Measurements from ENCODE around the gene PIGT.

PIGT gene

GRCh38 chr20:45395114-45395415, 20.9 kb upstream of the PIGT start:
- TF ChIP-seq FOXM1 (IDR thresholded peaks at IDR 0.05; ENCODE audit: borderline replicate concordance) (no peak), L3MBTL2 (conservative IDR thresholded peaks at IDR 0.05) (no peak), TARDBP (IDR thresholded peaks at IDR 0.05) (no peak), SP1 (IDR thresholded peaks at IDR 0.05) (no peak), LEF1 (IDR thresholded peaks at IDR 0.05; ENCODE audit: borderline replicate concordance) (no peak), PKNOX1 (IDR thresholded peaks at IDR 0.05) (no peak), ELF4 (IDR thresholded peaks at IDR 0.05) (no peak), BHLHE40 (IDR thresholded peaks at IDR 0.05; ENCODE audit: borderline replicate concordance) (no peak), FOXK2 (IDR thresholded peaks at IDR 0.05) (no peak), NFRKB (IDR thresholded peaks at IDR 0.05) (no peak), SUZ12 (IDR thresholded peaks at IDR 0.05) (no peak), FOXA1 (IDR thresholded peaks at IDR 0.05) (no peak), ARNT (IDR thresholded peaks at IDR 0.05) (no peak), ZNF384 (IDR thresholded peaks at IDR 0.05) (no peak), CTBP1 (IDR thresholded peaks at IDR 0.05; ENCODE audit: borderline replicate concordance) (no peak), HDGF (IDR thresholded peaks at IDR 0.05; ENCODE audit: borderline replicate concordance) (no peak)
- POLR2A ChIA-PET: interaction anchor here (1.3 to 1.9 kb wide), 2 partner anchors 11 to 21 kb away, joined by 6 to 7 read pairs; partner anchors contain the start of gene PIGT
- DNase-seq (ENCODE audit: extremely low spot score): no peak
- CTCF ChIA-PET: interaction anchor here (1.6 kb wide), 1 partner anchor 11 kb away, joined by 3 read pairs; no protein-coding TSS in a partner anchor

- DNase-seq (ENCODE audit: extremely low spot score): no peak
- CTCF ChIA-PET: no interaction called here
- POLR2A ChIA-PET: no interaction called here
- no peak for TF ChIP-seq L3MBTL2 (conservative IDR thresholded peaks at IDR 0.05)
- no peak for TF ChIP-seq CTBP1 (IDR thresholded peaks at IDR 0.05; ENCODE audit: borderline replicate concordance)
- no peak for TF ChIP-seq SUZ12 (IDR thresholded peaks at IDR 0.05)
- TF ChIP-seq HDGF (IDR thresholded peaks at IDR 0.05; ENCODE audit: borderline replicate concordance): no peak
- TF ChIP-seq ARNT (IDR thresholded peaks at IDR 0.05): no peak
- no peak for TF ChIP-seq FOXM1 (IDR thresholded peaks at IDR 0.05; ENCODE audit: borderline replicate concordance)
- no peak for TF ChIP-seq BHLHE40 (IDR thresholded peaks at IDR 0.05; ENCODE audit: borderline replicate concordance)
- no peak for TF ChIP-seq LEF1 (IDR thresholded peaks at IDR 0.05; ENCODE audit: borderline replicate concordance)
- TF ChIP-seq SP1 (IDR thresholded peaks at IDR 0.05): no peak
- no peak for TF ChIP-seq NFRKB (IDR thresholded peaks at IDR 0.05)
- TF ChIP-seq PKNOX1 (IDR thresholded peaks at IDR 0.05): no peak
- TF ChIP-seq ZNF384 (IDR thresholded peaks at IDR 0.05): no peak
- no peak for TF ChIP-seq ELF4 (IDR thresholded peaks at IDR 0.05)
- no peak for TF ChIP-seq TARDBP (IDR thresholded peaks at IDR 0.05)
- TF ChIP-seq FOXK2 (IDR thresholded peaks at IDR 0.05): no peak
- TF ChIP-seq FOXA1 (IDR thresholded peaks at IDR 0.05): no peak
Measured at GRCh38 chr20:45399018-45399417, 16.9 kb upstream of the PIGT start.

- DNase-seq (ENCODE audit: extremely low spot score): no peak
Measured at GRCh38 chr20:45400346-45401031, 15.5 kb upstream of the PIGT start.

GRCh38 chr20:45402946-45403345, 13.0 kb upstream of the PIGT start:
- CTCF ChIA-PET: no interaction called here
- POLR2A ChIA-PET: interaction anchor here (0.8 kb wide), 1 partner anchor 13 kb away, joined by 3 read pairs; the partner anchor contains the start of gene PIGT

More at GRCh38 chr20:45400346-45401031, 15.5 kb upstream of the PIGT start:
- ChIA-PET POLR2A (no interaction called here), CTCF (no interaction called here)
- no peak for TF ChIP-seq FOXA1 (IDR thresholded peaks at IDR 0.05)
- TF ChIP-seq ARNT (IDR thresholded peaks at IDR 0.05): no peak
- no peak for TF ChIP-seq BHLHE40 (IDR thresholded peaks at IDR 0.05; ENCODE audit: borderline replicate concordance)
- TF ChIP-seq FOXK2 (IDR thresholded peaks at IDR 0.05): no peak
- TF ChIP-seq ZNF384 (IDR thresholded peaks at IDR 0.05): no peak

GRCh38 chr20:45404438-45404837, 11.5 kb upstream of the PIGT start:
- TF ChIP-seq L3MBTL2 (conservative IDR thresholded peaks at IDR 0.05) (no peak), HDGF (IDR thresholded peaks at IDR 0.05; ENCODE audit: borderline replicate concordance) (no peak), FOXK2 (IDR thresholded peaks at IDR 0.05) (no peak), SUZ12 (IDR thresholded peaks at IDR 0.05) (no peak), SP1 (IDR thresholded peaks at IDR 0.05) (no peak), PKNOX1 (IDR thresholded peaks at IDR 0.05) (no peak), LEF1 (IDR thresholded peaks at IDR 0.05; ENCODE audit: borderline replicate concordance) (no peak), FOXA1 (IDR thresholded peaks at IDR 0.05) (no peak), ARNT (IDR thresholded peaks at IDR 0.05) (no peak), FOXM1 (IDR thresholded peaks at IDR 0.05; ENCODE audit: borderline replicate concordance) (no peak), ZNF384 (IDR thresholded peaks at IDR 0.05) (no peak), ELF4 (IDR thresholded peaks at IDR 0.05) (no peak), NFRKB (IDR thresholded peaks at IDR 0.05) (no peak), TARDBP (IDR thresholded peaks at IDR 0.05) (no peak)
- ChIA-PET CTCF (interaction anchor here (0.7 kb wide), 1 partner anchor 32 kb away, joined by 3 read pairs; no protein-coding TSS in a partner anchor), POLR2A (interaction anchor here (1.7 kb wide), 1 partner anchor 11 kb away, joined by 7 read pairs; the partner anchor contains the start of gene PIGT)
- DNase-seq (ENCODE audit: extremely low spot score): no peak

More at GRCh38 chr20:45402946-45403345, 13.0 kb upstream of the PIGT start:
- no peak for DNase-seq (ENCODE audit: extremely low spot score)
- TF ChIP-seq FOXA1 (IDR thresholded peaks at IDR 0.05) (no peak), HDGF (IDR thresholded peaks at IDR 0.05; ENCODE audit: borderline replicate concordance) (no peak), TARDBP (IDR thresholded peaks at IDR 0.05) (no peak), PKNOX1 (IDR thresholded peaks at IDR 0.05) (no peak), FOXK2 (IDR thresholded peaks at IDR 0.05) (no peak), CTBP1 (IDR thresholded peaks at IDR 0.05; ENCODE audit: borderline replicate concordance) (no peak), SUZ12 (IDR thresholded peaks at IDR 0.05) (no peak), SP1 (IDR thresholded peaks at IDR 0.05) (no peak), ZNF384 (IDR thresholded peaks at IDR 0.05) (no peak), FOXM1 (IDR thresholded peaks at IDR 0.05; ENCODE audit: borderline replicate concordance) (no peak)
